GM20000 (cell line): Measurements from ENCODE around the gene RYR1.

Experiments
- DNase-seq: peaks from one replicate; pipeline ENCODE4 v3.0.0; 2012; ENCODE audit warnings: low spot score
- CTCF ChIP-seq: IDR thresholded peaks from 2 replicates; pipeline ENCODE4 v1.5.1; 2012; ENCODE audit warnings: mild to moderate bottlenecking, control low read depth; ENCODE audit errors: extremely low read depth, missing control alignments

The RYR1 gene

DNA sequence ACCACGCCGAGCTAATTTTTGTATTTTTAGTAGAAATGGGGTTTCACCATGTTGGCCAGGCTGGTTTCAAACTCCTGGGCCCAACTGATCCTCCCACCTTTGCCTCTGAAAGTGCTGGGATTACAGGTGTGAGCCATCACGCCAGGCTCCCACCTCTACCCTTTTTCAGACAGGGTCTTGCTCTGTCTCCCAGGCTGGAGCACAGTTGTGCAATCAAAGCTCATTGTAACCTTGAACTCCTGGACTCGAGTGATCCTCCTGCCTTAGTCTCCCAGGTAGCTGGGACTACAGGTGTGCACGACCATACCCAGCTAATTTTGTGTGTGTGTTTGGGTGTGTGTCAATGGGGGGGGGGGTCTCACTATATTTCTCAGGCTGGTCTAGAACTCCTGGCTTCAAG, 9.2 kb upstream of the RYR1 start:
- DNase-seq, result no peak
- no peak for TF ChIP-seq CTCF

DNA sequence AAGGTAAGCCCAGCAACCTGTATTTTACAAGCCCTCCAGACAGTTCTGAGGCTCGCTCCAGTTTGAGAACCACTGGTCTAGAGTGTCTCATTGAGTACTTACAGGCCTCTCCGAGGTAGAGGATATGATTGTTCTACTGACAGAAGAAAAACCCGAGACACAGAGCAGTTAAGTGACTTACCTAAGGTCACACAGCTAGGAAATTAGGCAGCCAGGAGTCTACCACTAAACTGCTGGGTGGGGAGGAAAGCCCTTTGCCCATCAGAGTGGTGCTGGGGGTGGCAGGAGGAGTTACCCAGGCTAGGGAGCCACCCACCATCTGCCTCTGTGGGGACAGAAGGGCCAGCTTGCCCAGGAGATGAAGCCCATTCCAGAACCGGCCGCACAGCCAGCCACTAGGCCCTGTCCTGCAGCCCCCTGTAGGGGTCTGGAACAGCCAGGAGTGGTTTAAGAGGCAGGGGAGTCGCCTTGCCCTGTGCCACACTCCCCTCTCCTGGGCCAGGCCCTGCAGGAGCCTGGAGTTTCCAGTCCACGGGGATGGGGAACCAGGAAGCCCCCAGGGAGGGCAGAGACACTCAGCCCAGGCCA, 8.2 kb upstream of the RYR1 start:
- DNase-seq, result no peak
- TF ChIP-seq CTCF, result no peak

DNA sequence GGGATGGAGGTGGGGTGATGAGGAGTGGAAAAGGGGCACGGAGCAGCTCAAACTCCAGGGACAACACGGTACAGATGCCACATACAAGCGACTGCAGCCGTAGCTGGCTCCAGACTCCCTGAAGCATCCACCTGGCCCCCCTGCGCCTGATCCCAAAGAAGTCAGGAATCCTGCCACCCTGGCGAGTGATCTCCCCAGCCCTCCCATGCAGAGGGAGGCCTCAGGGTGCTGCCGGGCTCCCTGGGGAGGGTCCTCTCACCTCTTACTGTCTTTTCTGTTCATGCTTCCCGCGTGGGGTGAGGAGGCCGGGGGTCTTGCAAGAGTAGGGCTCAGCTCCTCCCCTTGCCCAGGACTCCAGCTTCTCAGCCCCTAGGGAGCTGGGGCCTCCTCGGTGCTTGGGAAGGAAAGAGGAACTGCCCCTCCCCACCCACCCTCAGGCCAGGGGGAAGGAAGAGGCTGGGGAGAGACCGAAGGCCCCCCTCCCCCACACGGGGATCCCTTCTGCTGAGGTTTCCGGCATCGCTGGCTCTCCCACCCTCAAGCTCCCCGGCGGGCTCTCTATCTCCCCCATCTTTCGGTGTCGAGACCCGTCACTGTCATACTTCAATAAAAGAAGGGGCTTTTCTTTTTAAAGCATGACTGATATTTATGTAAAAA, 7.6 kb upstream of the RYR1 start, which contains the start of gene RASGRP4:
TSS of gene RASGRP4 (minus strand) at position 410 of the 657 bp plus-strand sequence. CDS start at position 282, 128 bp downstream.
- no peak for TF ChIP-seq CTCF
- DNase-seq, result peak; percentile 56

- DNase-seq, result peak; percentile 74
Measured at GRCh38 chr19:38427035-38427677, 6.3 kb upstream of the RYR1 start.

GRCh38 chr19:38429055-38429810, 4.3 kb upstream of the RYR1 start:
- no peak for DNase-seq
- no peak for TF ChIP-seq CTCF

DNA sequence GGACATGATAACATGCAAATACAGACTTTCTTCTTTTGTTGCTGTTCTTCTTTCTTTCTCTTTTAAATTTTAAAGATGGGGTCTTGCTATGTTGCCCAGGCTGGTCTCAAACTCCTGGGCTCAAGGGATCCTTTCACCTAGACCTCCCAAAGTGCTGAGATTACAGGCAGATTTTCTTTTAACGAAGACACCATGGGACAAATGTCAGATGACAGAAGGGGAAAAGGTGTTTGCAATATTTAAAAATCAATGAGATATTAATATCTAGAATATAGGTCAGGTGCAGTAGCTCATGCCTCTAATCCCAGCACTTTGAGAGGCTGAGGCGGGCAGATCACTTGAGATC, 3.7 kb upstream of the RYR1 start:
- no peak for TF ChIP-seq CTCF
- no peak for DNase-seq

- TF ChIP-seq CTCF, result no peak
- no peak for DNase-seq
Measured at GRCh38 chr19:38430931-38431330, 2.6 kb upstream of the RYR1 start.
